A673 (cell line): ENCODE measurements around the gene LDHAL6A.

Experiments used
- EZH2 ChIP-seq: fragments of 200-600 bp; sonication (generic); IDR thresholded peaks from 2 replicates; pipeline ENCODE4 v1.6.1; 2017; ENCODE audit warnings: borderline replicate concordance, low read depth, mild to moderate bottlenecking, mixed read lengths, antibody characterized with exemption, low read length; ENCODE audit not compliant: poor library complexity, severe bottlenecking
- TF ChIP-seq, protein P1 (sequence below): fragments of 300-800, 200-600 bp; sonication (generic); conservative IDR thresholded peaks from 2 replicates; pipeline ENCODE4 v1.5.1; 2017; ENCODE audit warnings: low read depth, mild to moderate bottlenecking, antibody characterized with exemption, low read length, moderate library complexity, mixed read lengths

- TF ChIP-seq, protein P1, sequence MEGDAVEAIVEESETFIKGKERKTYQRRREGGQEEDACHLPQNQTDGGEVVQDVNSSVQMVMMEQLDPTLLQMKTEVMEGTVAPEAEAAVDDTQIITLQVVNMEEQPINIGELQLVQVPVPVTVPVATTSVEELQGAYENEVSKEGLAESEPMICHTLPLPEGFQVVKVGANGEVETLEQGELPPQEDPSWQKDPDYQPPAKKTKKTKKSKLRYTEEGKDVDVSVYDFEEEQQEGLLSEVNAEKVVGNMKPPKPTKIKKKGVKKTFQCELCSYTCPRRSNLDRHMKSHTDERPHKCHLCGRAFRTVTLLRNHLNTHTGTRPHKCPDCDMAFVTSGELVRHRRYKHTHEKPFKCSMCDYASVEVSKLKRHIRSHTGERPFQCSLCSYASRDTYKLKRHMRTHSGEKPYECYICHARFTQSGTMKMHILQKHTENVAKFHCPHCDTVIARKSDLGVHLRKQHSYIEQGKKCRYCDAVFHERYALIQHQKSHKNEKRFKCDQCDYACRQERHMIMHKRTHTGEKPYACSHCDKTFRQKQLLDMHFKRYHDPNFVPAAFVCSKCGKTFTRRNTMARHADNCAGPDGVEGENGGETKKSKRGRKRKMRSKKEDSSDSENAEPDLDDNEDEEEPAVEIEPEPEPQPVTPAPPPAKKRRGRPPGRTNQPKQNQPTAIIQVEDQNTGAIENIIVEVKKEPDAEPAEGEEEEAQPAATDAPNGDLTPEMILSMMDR: no peak
- TF ChIP-seq EZH2: no peak
These were observed 16.3 kb downstream of the LDHAL6A start for GRCh38 chr11:18471995-18472394.
